Calu3 (cell line): Measurements from ENCODE around the gene KHDC1. TPM values are rescaled to one million over a fixed set of nuclear protein-coding genes. Genes with fewer than 3 reads are reported as not detected.
A peak's percentile ranks its signal among the peaks of the same experiment; 100 is the strongest.
"Not testable (repeated sequence)": the region's sequence is repeated elsewhere in the genome, so short reads cannot be mapped to it uniquely, and the experiment has no call there.

Source experiments
- BruUV-seq: library from RNA; stranded (reverse); fragments of 400-500 nt; replicated peaks from 2 replicates; lab custom pipeline; 2021; lab: Mats Ljungman, UMichigan
- CTCF ChIA-PET: fragments of 300-600 bp; sonication (Branson Sonifier 250); formaldehyde crosslinking; loops from one replicate; lab custom pipeline; 2022; ENCODE audit warnings: antibody characterized with exemption; lab: Charles Lee
- DNase-seq: peaks from one replicate; pipeline ENCODE4 v3.0.0; 2022
- H3K27ac Mint-ChIP-seq: one replicate; pipeline ENCODE4 v1.8.0; 2022; ENCODE audit warnings: mixed read lengths; ENCODE audit not compliant: unreplicated experiment
- H3K27me3 Mint-ChIP-seq: one replicate; pipeline ENCODE4 v1.8.0; 2022; ENCODE audit warnings: mixed read lengths; ENCODE audit not compliant: unreplicated experiment
- H3K36me3 Mint-ChIP-seq: one replicate; pipeline ENCODE4 v1.8.0; 2022; ENCODE audit warnings: mild to moderate bottlenecking, moderate library complexity, mixed read lengths; ENCODE audit not compliant: insufficient read depth, unreplicated experiment
- H3K4me1 Mint-ChIP-seq: one replicate; pipeline ENCODE4 v1.8.0; 2022; ENCODE audit warnings: mild to moderate bottlenecking, low read depth, mixed read lengths; ENCODE audit not compliant: unreplicated experiment
- H3K4me3 Mint-ChIP-seq: one replicate; pipeline ENCODE4 v1.8.0; 2022; ENCODE audit warnings: mild to moderate bottlenecking, low read depth, moderate library complexity, mixed read lengths; ENCODE audit not compliant: unreplicated experiment
- H3K9me3 Mint-ChIP-seq: one replicate; pipeline ENCODE4 v1.8.0; 2022; ENCODE audit warnings: low read depth, mixed read lengths; ENCODE audit not compliant: unreplicated experiment
- intact Hi-C: fragments of 100-400 bp; cut with micrococcal nuclease; formaldehyde crosslinking; loops from one replicate; pipeline ENCODE4 v1.10.0; 2022; ENCODE audit not compliant: unreplicated experiment
- total RNA-seq: library from RNA; stranded (reverse); gene quantifications from 2 replicates; pipeline ENCODE4 v1.2.3, GENCODE V29; 2022
- TF ChIP-seq, protein P1 (sequence below): fragments of 200-600 bp; IDR thresholded peaks from one replicate; pipeline ENCODE4 v1.8.0; 2022; ENCODE audit warnings: antibody characterized with exemption; ENCODE audit not compliant: unreplicated experiment

Gene KHDC1
- total RNA-seq, 1 experiment from 2014 or later: 4.9 TPM

- TF ChIP-seq, protein P1, sequence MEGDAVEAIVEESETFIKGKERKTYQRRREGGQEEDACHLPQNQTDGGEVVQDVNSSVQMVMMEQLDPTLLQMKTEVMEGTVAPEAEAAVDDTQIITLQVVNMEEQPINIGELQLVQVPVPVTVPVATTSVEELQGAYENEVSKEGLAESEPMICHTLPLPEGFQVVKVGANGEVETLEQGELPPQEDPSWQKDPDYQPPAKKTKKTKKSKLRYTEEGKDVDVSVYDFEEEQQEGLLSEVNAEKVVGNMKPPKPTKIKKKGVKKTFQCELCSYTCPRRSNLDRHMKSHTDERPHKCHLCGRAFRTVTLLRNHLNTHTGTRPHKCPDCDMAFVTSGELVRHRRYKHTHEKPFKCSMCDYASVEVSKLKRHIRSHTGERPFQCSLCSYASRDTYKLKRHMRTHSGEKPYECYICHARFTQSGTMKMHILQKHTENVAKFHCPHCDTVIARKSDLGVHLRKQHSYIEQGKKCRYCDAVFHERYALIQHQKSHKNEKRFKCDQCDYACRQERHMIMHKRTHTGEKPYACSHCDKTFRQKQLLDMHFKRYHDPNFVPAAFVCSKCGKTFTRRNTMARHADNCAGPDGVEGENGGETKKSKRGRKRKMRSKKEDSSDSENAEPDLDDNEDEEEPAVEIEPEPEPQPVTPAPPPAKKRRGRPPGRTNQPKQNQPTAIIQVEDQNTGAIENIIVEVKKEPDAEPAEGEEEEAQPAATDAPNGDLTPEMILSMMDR: no peak
- Mint-ChIP-seq H3K4me3 (no peak overlapping the region), H3K27ac (no peak overlapping the region), H3K9me3 (no peaks in the 10 kb centered on the region), H3K27me3 (no peaks in the 10 kb centered on the region), H3K4me1 (no peaks in the 10 kb centered on the region), H3K36me3 (no peaks in the 10 kb centered on the region)
- BruUV-seq: no TSS peak
- no peak for DNase-seq
- CTCF ChIA-PET: no interaction called here
- intact Hi-C loops: no loop called here
Observed at GRCh38 chr6:73282871-73283270, 19.9 kb upstream of the KHDC1 start.

DNA sequence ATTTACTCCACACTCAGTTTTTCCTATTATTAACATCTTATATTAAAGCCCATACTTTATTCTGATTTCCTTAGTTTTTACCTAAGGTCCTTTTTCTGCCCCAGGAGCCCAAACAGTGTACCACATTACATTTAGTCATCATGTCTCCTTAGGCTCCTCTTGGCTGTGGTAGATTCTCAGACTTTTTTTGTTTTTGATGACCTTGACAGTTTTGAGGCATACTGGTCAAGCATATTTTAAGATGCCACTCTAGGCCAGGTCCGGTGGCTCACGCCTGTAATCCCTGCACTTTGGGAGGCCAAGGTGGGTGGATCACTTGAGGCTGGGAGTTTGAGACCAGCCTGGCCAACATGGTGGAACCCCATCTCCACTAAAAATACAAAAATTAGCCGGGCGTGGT lies 18.7 kb upstream of the KHDC1 start:
- CTCF ChIA-PET, H3K4me1 Mint-ChIP-seq, H3K27me3 Mint-ChIP-seq, H3K27ac Mint-ChIP-seq, BruUV-seq, intact Hi-C loops, DNase-seq, H3K36me3 Mint-ChIP-seq, H3K4me3 Mint-ChIP-seq, H3K9me3 Mint-ChIP-seq: not testable (repeated sequence)

- H3K9me3 Mint-ChIP-seq, H3K27me3 Mint-ChIP-seq, BruUV-seq: not testable (repeated sequence)
Observed at GRCh38 chr6:73269296-73269695, 6.3 kb upstream of the KHDC1 start.

DNA sequence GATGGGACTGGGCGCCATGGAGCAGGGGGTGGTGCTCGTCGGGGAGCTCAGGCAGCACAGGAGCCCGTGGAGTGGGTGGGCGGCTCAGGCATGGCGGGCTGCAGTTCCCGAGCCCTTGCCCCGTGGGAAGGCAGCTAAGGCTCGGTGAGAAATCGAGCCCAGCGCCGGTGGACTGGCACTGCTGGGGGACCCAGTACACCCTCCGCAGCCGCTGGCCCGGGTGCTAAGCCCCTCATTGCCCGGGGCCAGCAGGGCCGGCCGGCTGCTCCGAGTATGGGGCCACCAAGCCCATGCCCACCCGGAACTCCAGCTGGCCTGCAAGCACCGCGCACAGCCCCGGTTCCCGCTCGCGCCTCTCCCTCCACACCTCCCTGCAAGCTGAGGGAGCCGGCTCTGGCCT lies 5.9 kb upstream of the KHDC1 start:
- intact Hi-C loops, H3K27ac Mint-ChIP-seq, H3K27me3 Mint-ChIP-seq, DNase-seq, CTCF ChIA-PET, H3K36me3 Mint-ChIP-seq, H3K9me3 Mint-ChIP-seq, BruUV-seq, H3K4me3 Mint-ChIP-seq: not testable (repeated sequence)
- H3K4me1 Mint-ChIP-seq: peaks cover 11% of the 10 kb centered on the region

More at GRCh38 chr6:73269296-73269695, 6.3 kb upstream of the KHDC1 start:
- H3K27ac Mint-ChIP-seq, H3K36me3 Mint-ChIP-seq, H3K4me1 Mint-ChIP-seq, intact Hi-C loops, H3K4me3 Mint-ChIP-seq, DNase-seq, CTCF ChIA-PET: not testable (repeated sequence)

DNA sequence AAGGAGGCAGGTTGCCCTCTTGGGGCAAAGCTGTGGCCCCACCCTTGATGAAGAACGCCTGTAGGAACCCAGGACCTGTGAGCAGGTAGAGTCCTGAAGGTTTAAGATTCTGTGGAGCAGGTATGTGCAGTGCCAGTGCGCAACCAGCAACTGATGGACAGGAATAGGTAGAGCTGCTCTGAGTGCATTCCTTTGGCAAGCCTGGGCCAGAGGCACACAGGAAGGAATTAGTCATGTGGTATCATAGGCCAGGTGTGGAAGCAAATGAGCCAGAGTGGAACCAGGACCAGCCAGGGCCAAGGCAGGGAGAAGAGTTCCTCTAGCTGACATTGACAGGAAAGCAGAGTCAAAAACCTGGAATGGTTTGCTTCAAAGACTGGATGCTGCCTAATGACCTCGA lies 1.4 kb upstream of the KHDC1 start:
- intact Hi-C loops: no loop called here
- Mint-ChIP-seq H3K27me3 (no peaks in the 10 kb centered on the region), H3K4me1 (peaks cover 24% of the 10 kb centered on the region), H3K36me3 (peaks cover 10% of the 10 kb centered on the region), H3K9me3 (no peaks in the 10 kb centered on the region), H3K4me3 (no peak overlapping the region), H3K27ac (no peak overlapping the region)
- BruUV-seq: no TSS peak
- CTCF ChIA-PET: interaction anchor here (0.6 kb wide), 1 partner anchor 11 kb away, joined by 5 read pairs; no protein-coding TSS in a partner anchor
- TF ChIP-seq, protein P1: no peak
- no peak for DNase-seq

- Mint-ChIP-seq H3K27me3 (no peaks in the 10 kb centered on the region), H3K4me3 (peak overlapping the region; percentile 67), H3K27ac (no peak overlapping the region), H3K4me1 (peaks cover 24% of the 10 kb centered on the region), H3K36me3 (peaks cover 10% of the 10 kb centered on the region), H3K9me3 (no peaks in the 10 kb centered on the region)
- BruUV-seq: no TSS peak
- DNase-seq: no peak
- TF ChIP-seq, protein P1: peak; percentile 6
- intact Hi-C loops: no loop called here
- CTCF ChIA-PET: interaction anchor here (0.6 kb wide), 1 partner anchor 10 kb away, joined by 5 read pairs; no protein-coding TSS in a partner anchor
Observed at GRCh38 chr6:73263570-73263909, 544 bp upstream of the KHDC1 start.
